H9 (cell line): ENCODE results near the gene CYCS. TPM values are rescaled to one million over a fixed set of nuclear protein-coding genes. Genes with fewer than 3 reads are reported as not detected.

ENCODE experiments used
- DNase-seq: peaks from one replicate; pipeline ENCODE4 v3.0.0-alpha.2; 2017
- H2AFZ ChIP-seq: one replicate; pipeline ENCODE4 v1.6.1; 2013; ENCODE audit warnings: mild to moderate bottlenecking, low read length, control low read depth, moderate library complexity
- H2AK5ac ChIP-seq: 2 replicates; pipeline ENCODE4 v1.6.1; 2013; ENCODE audit warnings: low read length, control low read depth, mixed read lengths; ENCODE audit not compliant: insufficient read length
- H2BK120ac ChIP-seq: one replicate; pipeline ENCODE4 v1.6.1; 2013; ENCODE audit warnings: low read depth, mild to moderate bottlenecking, low read length, control low read depth, inconsistent platforms; ENCODE audit not compliant: poor library complexity, severe bottlenecking
- H2BK12ac ChIP-seq: 2 replicates; pipeline ENCODE4 v1.6.1; 2013; ENCODE audit warnings: low read length, control low read depth, mixed read lengths, low read depth; ENCODE audit not compliant: insufficient read length
- H2BK15ac ChIP-seq: 2 replicates; pipeline ENCODE4 v1.6.1; 2013; ENCODE audit warnings: low read depth, low read length, control low read depth
- H2BK20ac ChIP-seq: one replicate; pipeline ENCODE4 v1.6.1; 2013; ENCODE audit warnings: low read depth, mild to moderate bottlenecking, low read length, control low read depth, inconsistent platforms; ENCODE audit not compliant: poor library complexity, severe bottlenecking
- H2BK5ac ChIP-seq: 2 replicates; pipeline ENCODE4 v1.6.1; 2013; ENCODE audit warnings: low read length, control low read depth, mixed read lengths; ENCODE audit not compliant: insufficient read length
- H3K14ac ChIP-seq: 2 replicates; pipeline ENCODE4 v1.6.1; 2013; ENCODE audit warnings: low read length, control low read depth; ENCODE audit not compliant: insufficient read depth
- H3K18ac ChIP-seq: 2 replicates; pipeline ENCODE4 v1.6.1; 2013; ENCODE audit warnings: low read depth, mild to moderate bottlenecking, mixed read lengths, low read length, control low read depth; ENCODE audit not compliant: insufficient read length
- H3K23ac ChIP-seq: 2 replicates; pipeline ENCODE4 v1.6.1; 2013; ENCODE audit warnings: low read length, control low read depth, mixed read lengths, low read depth; ENCODE audit not compliant: insufficient read length
- H3K23me2 ChIP-seq: 2 replicates; pipeline ENCODE4 v1.6.1; 2013; ENCODE audit warnings: low read depth, mild to moderate bottlenecking, mixed read lengths, low read length, control low read depth; ENCODE audit not compliant: insufficient read length, poor library complexity, severe bottlenecking
- H3K27ac ChIP-seq: 2 replicates; pipeline ENCODE4 v1.5.1; 2013; ENCODE audit warnings: low read length, control low read depth, mixed read lengths, low read depth; ENCODE audit not compliant: insufficient read length
- H3K27me3 ChIP-seq: 2 replicates; pipeline ENCODE4 v1.6.1; 2013; ENCODE audit warnings: low read length, control low read depth, inconsistent platforms; ENCODE audit not compliant: insufficient read depth
- H3K4ac ChIP-seq: 2 replicates; pipeline ENCODE4 v1.6.1; 2013; ENCODE audit warnings: low read depth, mild to moderate bottlenecking, control low read depth, inconsistent platforms, low read length, moderate library complexity
- H3K4me1 ChIP-seq: 2 replicates; pipeline ENCODE4 v1.6.1; 2013; ENCODE audit warnings: low read length, control low read depth, inconsistent platforms; ENCODE audit not compliant: insufficient read depth
- H3K4me2 ChIP-seq: 2 replicates; pipeline ENCODE4 v1.6.1; 2013; ENCODE audit warnings: low read length, control low read depth, mixed read lengths; ENCODE audit not compliant: insufficient read length, insufficient read depth
- H3K56ac ChIP-seq: 2 replicates; pipeline ENCODE4 v1.6.1; 2013; ENCODE audit warnings: low read depth, mild to moderate bottlenecking, mixed read lengths, low read length, control low read depth; ENCODE audit not compliant: insufficient read length
- H3K79me1 ChIP-seq: 2 replicates; pipeline ENCODE4 v1.6.1; 2013; ENCODE audit warnings: low read depth, mild to moderate bottlenecking, moderate library complexity, low read length, control low read depth, inconsistent platforms; ENCODE audit not compliant: insufficient read depth, poor library complexity, severe bottlenecking
- H3K79me2 ChIP-seq: 2 replicates; pipeline ENCODE4 v1.6.1; 2013; ENCODE audit warnings: low read length, control low read depth, inconsistent platforms; ENCODE audit not compliant: insufficient read depth
- H3K9ac ChIP-seq: 2 replicates; pipeline ENCODE4 v1.6.1; 2013; ENCODE audit warnings: low read length, control low read depth, mixed read lengths; ENCODE audit not compliant: insufficient read length; ENCODE audit errors: extremely low read depth
- H3K9me3 ChIP-seq: one replicate; pipeline ENCODE4 v1.6.1; 2013; ENCODE audit warnings: low read depth, low read length, inconsistent platforms; ENCODE audit not compliant: control insufficient read depth
- H3T11ph ChIP-seq: one replicate; pipeline ENCODE4 v1.6.1; 2013; ENCODE audit warnings: mild to moderate bottlenecking, low read length, control low read depth, inconsistent platforms
- H4K20me1 ChIP-seq: one replicate; pipeline ENCODE4 v1.6.1; 2013; ENCODE audit not compliant: control insufficient read depth, insufficient read length, insufficient read depth
- H4K5ac ChIP-seq: 2 replicates; pipeline ENCODE4 v1.6.1; 2013; ENCODE audit warnings: low read depth, mild to moderate bottlenecking, mixed read lengths, low read length, control low read depth; ENCODE audit not compliant: insufficient read length
- H4K8ac ChIP-seq: replicated peaks from 2 replicates; pipeline ENCODE4 v1.6.1; 2013; ENCODE audit warnings: low read length, control low read depth, mixed read lengths, low read depth; ENCODE audit not compliant: insufficient read length
- H4K91ac ChIP-seq: 2 replicates; pipeline ENCODE4 v1.6.1; 2013; ENCODE audit warnings: low read depth, mild to moderate bottlenecking, moderate library complexity, mixed read lengths, low read length, control low read depth; ENCODE audit not compliant: insufficient read length
- H3K27ac Mint-ChIP-seq, 3 experiments: 2 replicates in 2 of 3; 3 replicates in 1 of 3; pipeline ENCODE4 v1.8.0; 2020 to 2021; ENCODE audit warnings: mixed read lengths in 3 of 3, mild to moderate bottlenecking in 1 of 3, moderate library complexity in 1 of 3
- H3K27me3 Mint-ChIP-seq: 2 replicates; pipeline ENCODE4 v1.8.0; 2021; ENCODE audit warnings: low read depth, mild to moderate bottlenecking, moderate library complexity, mixed read lengths
- H3K36me3 Mint-ChIP-seq, 3 experiments: 2 replicates in 2 of 3; 3 replicates in 1 of 3; pipeline ENCODE4 v1.8.0; 2020 to 2021; ENCODE audit warnings: low read depth in 3 of 3, mixed read lengths in 3 of 3; ENCODE audit not compliant: insufficient read depth in 1 of 3
- H3K4me1 Mint-ChIP-seq, 2 experiments: 2 replicates each; pipeline ENCODE4 v1.8.0; 2020; ENCODE audit warnings: mixed read lengths in 2 of 2
- H3K4me3 Mint-ChIP-seq, 2 experiments: 2 replicates in 1 of 2; 3 replicates in 1 of 2; pipeline ENCODE4 v1.8.0; 2020 to 2021; ENCODE audit warnings: mild to moderate bottlenecking in 2 of 2, mixed read lengths in 2 of 2, moderate library complexity in 1 of 2
- H3K9me3 Mint-ChIP-seq, 2 experiments: 2 replicates in 1 of 2; 3 replicates in 1 of 2; pipeline ENCODE4 v1.8.0; 2020; ENCODE audit warnings: mild to moderate bottlenecking in 2 of 2, mixed read lengths in 2 of 2, moderate library complexity in 1 of 2
- CTCF ChIP-seq: fragments of 200-600 bp; sonication (generic); conservative IDR thresholded peaks from 3 replicates; pipeline ENCODE4 v1.8.0; 2021; ENCODE audit warnings: antibody characterized with exemption, mild to moderate bottlenecking
- WGBS: extraction: QIAGEN DNeasy Blood & Tissue Kit; methylation state at CpG from one replicate; pipeline ENCODE4 v1.1.7; 2013; ENCODE audit warnings: missing lambda C conversion rate, low lambda C conversion rate, mixed read lengths; ENCODE audit not compliant: insufficient read length; ENCODE audit errors: extremely low coverage; 5-methylcytosine and 5-hydroxymethylcytosine counted together
- total RNA-seq: library from RNA; stranded (reverse); gene quantifications from 2 replicates; pipeline ENCODE4 v1.2.1, GENCODE V29; 2021

The CYCS gene
- total RNA-seq, 1 experiment from 2014 or later, result 209 TPM

- H3K14ac ChIP-seq, result no peak overlapping the region
- WGBS, result no CpG with 5 or more reads among the region's 9 CpGs
- no peak overlapping the region for H4K91ac ChIP-seq
- no peak overlapping the region for H3K18ac ChIP-seq
- H3K4me2 ChIP-seq, result no peak overlapping the region
- no peak overlapping the region for H2AFZ ChIP-seq
- no peaks in the 10 kb centered on the region for H3K4me1 ChIP-seq
- H2BK120ac ChIP-seq, result no peak overlapping the region
- H3K79me2 ChIP-seq, result peaks cover 10% of the 10 kb centered on the region
- no peaks in the 10 kb centered on the region for H4K20me1 ChIP-seq
- no peak overlapping the region for H3K27ac ChIP-seq
- no peaks in the 10 kb centered on the region for H3K9me3 ChIP-seq
- Mint-ChIP-seq H3K27me3 (peaks cover 2% of the 10 kb centered on the region; the same call in 1 of the 2 replicates), H3K4me3 (no peak overlapping the region), H3K4me1 (peaks cover 8 to 9% of the 10 kb centered on the region in 2 experiments; a peak in 3 of 4 replicates), H3K27ac (no peak overlapping the region), H3K9me3 (no peaks in the 10 kb centered on the region; a peak in 2 of 5 replicates), H3K36me3 (peaks cover 41 to 62% (median 51%) of the 10 kb centered on the region in 3 experiments)
- no peak overlapping the region for H3K23ac ChIP-seq
- no peak overlapping the region for H3T11ph ChIP-seq
- no peak overlapping the region for H3K56ac ChIP-seq
- no peaks in the 10 kb centered on the region for H3K27me3 ChIP-seq
- H2AK5ac ChIP-seq, result no peak overlapping the region
- H3K9ac ChIP-seq, result no peak overlapping the region
- no peak for DNase-seq
- H4K5ac ChIP-seq, result no peak overlapping the region
- no peak overlapping the region for H2BK12ac ChIP-seq
- no peaks in the 10 kb centered on the region for H3K23me2 ChIP-seq
- no peak overlapping the region for H2BK20ac ChIP-seq
- H4K8ac ChIP-seq, result no peak overlapping the region
- no peak overlapping the region for H2BK15ac ChIP-seq
- H3K79me1 ChIP-seq, result no peaks in the 10 kb centered on the region
- TF ChIP-seq CTCF, result no peak
- no peak overlapping the region for H3K4ac ChIP-seq
- no peak overlapping the region for H2BK5ac ChIP-seq
Measured at GRCh38 chr7:25121599-25121998, 3.5 kb downstream of the CYCS start.
